ENCODE measurements around the gene KLHL29. TPM values are rescaled to one million over a fixed set of nuclear protein-coding genes. Genes with fewer than 3 reads are reported as not detected.

Gene KLHL29
- total and polyA plus RNA-seq, 10 of the 15 experiments (the other 5 are each of a cell fraction or from before 2014, with no cell fraction given): 1.4 to 19.5 (median 6.1) TPM

GRCh38 chr2:23534771-23535170, 149.8 kb downstream of the KLHL29 start (continued):
- TF ChIP-seq ZBTB11 (CRISPR knock-in tag; IDR thresholded peaks at IDR 0.05): no peak
- no peak for TF ChIP-seq SIX5 (IDR thresholded peaks at IDR 0.05; ENCODE audit: low read depth, low read length, severe bottlenecking)
- no peak for TF ChIP-seq NFYB (IDR thresholded peaks at IDR 0.05; ENCODE audit: insufficient read depth, low read depth, low read length)
- no peak for TF ChIP-seq SREBF1 (IDR thresholded peaks at IDR 0.05; ENCODE audit: low read length)

- ChIA-PET CTCF (no interaction called here), POLR2A (no interaction called here), RAD21 (ENCODE audit: unreplicated experiment) (no interaction called here), SMC1A (ENCODE audit: uncharacterized antibody, unreplicated experiment) (no interaction called here)
- DNase-seq (ENCODE audit: low read depth, low spot score) (no peak), FAIRE-seq (no peak), ATAC-seq (no peak)
- WGBS (ENCODE audit: insufficient coverage, insufficient replicate concordance, low lambda C conversion rate, missing lambda C conversion rate): 62% methylated on average over 13 of the region's 13 CpGs
- Histone ChIP-seq H3K4me2 (ENCODE audit: control insufficient read depth, insufficient read depth) (no peak overlapping the region), H4K20me1 (ENCODE audit: control insufficient read depth, insufficient read depth) (no peaks in the 10 kb centered on the region; the same call in 1 of the 2 replicates), H3K27ac (ENCODE audit: control insufficient read depth, insufficient read depth) (no peak overlapping the region), H3K79me2 (ENCODE audit: control insufficient read depth, insufficient read depth, low read length) (no peaks in the 10 kb centered on the region), H3K27me3 (replicated peaks in 1 of 2; ENCODE audit: control insufficient read depth in 2 of 2, insufficient read depth in 2 of 2, low read length in 1 of 2) (no peaks in the 10 kb centered on the region), H3K9ac (ENCODE audit: control insufficient read depth, insufficient read depth, low read length) (no peak overlapping the region), H3K4me3 (no peak overlapping the region), H3K36me3 (ENCODE audit: control insufficient read depth in 2 of 2, insufficient read depth in 2 of 2, low read length in 1 of 2) (no peaks in the 10 kb centered on the region), H3K9me3 (replicated peaks; ENCODE audit: control insufficient read depth, insufficient read depth, low read length) (no peaks in the 10 kb centered on the region), H3K4me1 (ENCODE audit: control insufficient read depth, insufficient read depth, low read length) (peaks cover 11% of the 10 kb centered on the region), H2AFZ (ENCODE audit: control insufficient read depth, low read depth, low read length) (no peak overlapping the region)
- in situ Hi-C loops (cut with MboI): no loop called here
- intact Hi-C loops (cut with micrococcal nuclease; ENCODE audit: unreplicated experiment): no loop called here
- BruUV-seq (replicated peaks): no TSS peak
- TF ChIP-seq CUX1 (IDR thresholded peaks at IDR 0.05; ENCODE audit: insufficient replicate concordance, low read depth, low read length): no peak
- TF ChIP-seq HDGF (IDR thresholded peaks at IDR 0.05): no peak
- TF ChIP-seq E4F1 (IDR thresholded peaks at IDR 0.05; ENCODE audit: borderline replicate concordance, partially characterized antibody): no peak
- no peak for TF ChIP-seq STAT1 (conservative IDR thresholded peaks at IDR 0.05)
- TF ChIP-seq SIN3A (IDR thresholded peaks at IDR 0.05; ENCODE audit: low read depth, low read length): no peak
- no peak for TF ChIP-seq KAT2A (conservative IDR thresholded peaks at IDR 0.05; ENCODE audit: control insufficient read depth, low read depth, low read length)
- no peak for TF ChIP-seq RUNX3 (IDR thresholded peaks at IDR 0.05; ENCODE audit: low read length)
- TF ChIP-seq HDAC6 (IDR thresholded peaks at IDR 0.05; ENCODE audit: unreplicated experiment): no peak
- no peak for TF ChIP-seq SUZ12 (IDR thresholded peaks at IDR 0.05; ENCODE audit: unreplicated experiment)
Observed at GRCh38 chr2:23536326-23536725, 151.3 kb downstream of the KLHL29 start.
